Left lung (tissue), 10 donors: ENCODE measurements around the gene CD69. TPM values are rescaled to one million over a fixed set of nuclear protein-coding genes. Genes with fewer than 3 reads are reported as not detected.
"Not testable (repeated sequence)": the region's sequence is repeated elsewhere in the genome, so short reads cannot be mapped to it uniquely, and the experiment has no call there.

Experiments
- ATAC-seq: fragments of 200-7000 bp; cut with Tn5 transposase; one replicate; pipeline ENCODE4 v1.9.1; 2020; ENCODE audit warnings: moderate library complexity
- DNase-seq, 4 donors: peaks; one replicate each; pipeline ENCODE4 v3.0.0-alpha.2; 2013 to 2020
- H3K27ac ChIP-seq, 2 donors: fragments of 200-600 bp; sonication (generic) in 1 of 2; one replicate each; pipeline versions ENCODE4 v1.5.0 to v1.8.0; 2020 to 2021
- H3K27me3 ChIP-seq, 2 donors: fragments of 200-600 bp; sonication (generic) in 1 of 2; one replicate each; pipeline versions ENCODE4 v1.5.0 to v1.8.0; 2020 to 2021
- H3K36me3 ChIP-seq, 2 donors: fragments of 200-600 bp; sonication (generic) in 1 of 2; one replicate each; pipeline versions ENCODE4 v1.5.0 to v1.8.0; 2020 to 2021
- H3K4me1 ChIP-seq, 2 donors: fragments of 200-600 bp; one replicate each; pipeline ENCODE4 v1.8.0; 2021
- H3K4me3 ChIP-seq, 2 donors: fragments of 200-600 bp; sonication (generic) in 1 of 2; one replicate each; pipeline versions ENCODE4 v1.5.0 to v1.8.0; 2020 to 2021; ENCODE audit warnings: mild to moderate bottlenecking in 1 of 2
- H3K9me3 ChIP-seq, 2 donors: fragments of 200-600 bp; sonication (generic) in 1 of 2; one replicate each; pipeline versions ENCODE4 v1.5.0 to v1.8.0; 2020 to 2021
- CTCF ChIP-seq, 2 donors: fragments of 200-600 bp; sonication (generic) in 1 of 2; IDR thresholded peaks; one replicate each; pipeline versions ENCODE4 v1.5.0 to v1.8.0; 2021; ENCODE audit warnings: antibody characterized with exemption in 2 of 2
- intact Hi-C, 2 donors: fragments of 100-400 bp; cut with DNase I; formaldehyde crosslinking; loops; one replicate each; pipeline versions ENCODE4 v1.11.2 to v1.14.2; 2022
- polyA plus RNA-seq, 6 donors: library from polyadenylated mRNA; unstranded; fragments of 120-200 nt; gene quantifications; one replicate each; pipeline ENCODE4 v1.2.1, GENCODE V29; 2013; ENCODE audit not compliant: insufficient read length in 6 of 6
- total RNA-seq, 2 donors: library from RNA; stranded (reverse); fragmentation: NEBNext Ultra II Directional; extraction: Animal tissue kit (Norgen Biotek cat#: 25700); gene quantifications; one replicate each; pipeline ENCODE4 v1.2.1, GENCODE V29; 2021
- donor health status: DM: no; HTN: yes; CAD: no.
- donor health status: DM: no; HTN: no; CAD: no.

CD69 gene
- total and polyA plus RNA-seq, 8 donors, result 2.8 to 7.0 (median 5.4) TPM

- intact Hi-C loops, result no loop called here
- H3K9me3 ChIP-seq, result no peaks in the 10 kb centered on the region
- no peak for ATAC-seq
- H3K36me3 ChIP-seq, result no peaks in the 10 kb centered on the region
- no peak overlapping the region for H3K27ac ChIP-seq
- no peak overlapping the region for H3K4me3 ChIP-seq
- H3K4me1 ChIP-seq, result peaks cover 5 to 20% of the 10 kb centered on the region in 2 donors
- TF ChIP-seq CTCF (IDR thresholded peaks at IDR 0.05), result no peak
- no peak for DNase-seq
- H3K27me3 ChIP-seq, result no peaks in the 10 kb centered on the region
These were observed 54.5 kb downstream of the CD69 start for GRCh38 chr12:9706086-9706685.

- DNase-seq, H3K27ac ChIP-seq, H3K4me3 ChIP-seq, H3K36me3 ChIP-seq, intact Hi-C loops, ATAC-seq, H3K9me3 ChIP-seq, H3K27me3 ChIP-seq: not testable (repeated sequence)
- peaks cover 5 to 27% of the 10 kb centered on the region in 2 donors for H3K4me1 ChIP-seq
These were observed 56.1 kb downstream of the CD69 start for GRCh38 chr12:9704561-9704960.

Other genes with a start within 250 kb of the CD69 start
- gene KLRB1, start 153.0 kb downstream of the CD69 start, total RNA-seq, result 1 to 10 TPM; 2.3 to 2.5 TPM
- gene KLRB1, start 153.0 kb downstream of the CD69 start, polyA plus RNA-seq, result 1 to 10 TPM; 1.8 to 3.8 (median 2.9) TPM
- 10 to 100 TPM in 1 of 2 donors, 1 to 10 TPM in 1; 8.9 to 15.9 TPM for gene CLEC2D, start 91.2 kb downstream of the CD69 start, total RNA-seq
- gene CLEC2D, start 91.2 kb downstream of the CD69 start, polyA plus RNA-seq, result 10 to 100 TPM; 20.0 to 41.7 (median 34.2) TPM
- not detected for gene CLECL1, start 27.8 kb downstream of the CD69 start, total RNA-seq
- gene CLECL1, start 27.8 kb downstream of the CD69 start, polyA plus RNA-seq, result under 1 TPM; 0.15 to 0.52 (median 0.37) TPM
- gene KLRF1, start 66.6 kb upstream of the CD69 start, total RNA-seq, result 1 to 10 TPM; 1.5 to 2.2 TPM
- 1 to 10 TPM in 2 of 6 donors, under 1 TPM in 4; 0.59 to 1.8 (median 0.97) TPM for gene KLRF1, start 66.6 kb upstream of the CD69 start, polyA plus RNA-seq
- gene CLEC2B, start 108.5 kb upstream of the CD69 start, total RNA-seq, result 10 to 100 TPM; 16.3 to 34.7 TPM
- 10 to 100 TPM; 18.9 to 33.8 (median 23.8) TPM for gene CLEC2B, start 108.5 kb upstream of the CD69 start, polyA plus RNA-seq
- gene KLRF2, start 120.6 kb upstream of the CD69 start, total RNA-seq, result not detected
- not detected for gene KLRF2, start 120.6 kb upstream of the CD69 start, polyA plus RNA-seq
- not detected for gene CLEC2A, start 171.5 kb upstream of the CD69 start, total RNA-seq
- gene CLEC2A, start 171.5 kb upstream of the CD69 start, polyA plus RNA-seq, result not detected
- 10 to 100 TPM; 10.9 to 12.7 TPM for gene CLEC12A, start 210.5 kb upstream of the CD69 start, total RNA-seq
- gene CLEC12A, start 210.5 kb upstream of the CD69 start, polyA plus RNA-seq, result 1 to 10 TPM in 1 of 6 donors, under 1 TPM in 5; 0.61 to 1.9 (median 0.95) TPM
- under 1 TPM; 0.38 to 0.63 TPM for gene CLEC1B, start 238.2 kb upstream of the CD69 start, total RNA-seq
- 1 to 10 TPM; 1.1 to 2.6 (median 2.2) TPM for gene CLEC1B, start 238.2 kb upstream of the CD69 start, polyA plus RNA-seq
- under 1 TPM in 1 of 2 donors, not detected in 1; 0.47 TPM for gene CLEC12B, start 249.7 kb upstream of the CD69 start, total RNA-seq
- gene CLEC12B, start 249.7 kb upstream of the CD69 start, polyA plus RNA-seq, result under 1 TPM in 4 of 6 donors, not detected in 2; 0.06 to 0.46 (median 0.26) TPM